ENCODE measurements around the gene TRPV3.
"Not testable (repeated sequence)": the region's sequence is repeated elsewhere in the genome, so short reads cannot be mapped to it uniquely, and the experiment has no call there.

TRPV3 gene

DNA sequence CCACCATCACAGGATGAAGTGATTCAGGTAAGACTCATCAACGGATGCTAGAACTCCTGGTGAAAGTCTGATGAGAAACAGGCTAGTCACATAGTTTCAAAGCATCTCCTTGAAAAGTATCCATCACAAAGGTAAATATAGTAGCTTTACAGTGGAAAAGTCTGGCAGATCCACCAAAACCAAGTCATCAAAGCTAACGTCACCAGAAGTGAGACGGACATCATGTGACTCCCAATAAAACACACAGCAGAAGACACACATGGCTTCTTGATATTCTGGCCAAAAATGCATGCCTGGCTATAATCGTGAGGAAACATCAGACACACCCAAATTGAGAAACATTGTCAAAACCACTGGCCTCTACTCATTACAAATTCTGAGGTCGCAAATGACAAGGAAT lies 17.9 kb upstream of the TRPV3 start:
- Histone ChIP-seq H3K4me3 (no peak overlapping the region), H3K27ac (no peak overlapping the region)

- H3K4me3 ChIP-seq, result no peak overlapping the region
- no peak overlapping the region for H3K27ac ChIP-seq
Measured at GRCh38 chr17:3574231-3574630, 16.6 kb upstream of the TRPV3 start.

- no peak overlapping the region for H3K4me3 ChIP-seq
- H3K27ac ChIP-seq, result no peak overlapping the region
Measured at GRCh38 chr17:3573246-3574100, 15.9 kb upstream of the TRPV3 start.

GRCh38 chr17:3572231-3572630 lies 14.6 kb upstream of the TRPV3 start:
- H3K27ac ChIP-seq, result no peak overlapping the region

GRCh38 chr17:3571043-3571900 lies 13.7 kb upstream of the TRPV3 start:
- H3K27ac ChIP-seq, result no peak overlapping the region
- no peak overlapping the region for H3K4me3 ChIP-seq

More at GRCh38 chr17:3572231-3572630, 14.6 kb upstream of the TRPV3 start:
- no peak overlapping the region for H3K4me3 ChIP-seq

- no peak overlapping the region for H3K27ac ChIP-seq
- H3K4me3 ChIP-seq, result no peak overlapping the region
Measured at GRCh38 chr17:3569534-3570137, 12.0 kb upstream of the TRPV3 start.

DNA sequence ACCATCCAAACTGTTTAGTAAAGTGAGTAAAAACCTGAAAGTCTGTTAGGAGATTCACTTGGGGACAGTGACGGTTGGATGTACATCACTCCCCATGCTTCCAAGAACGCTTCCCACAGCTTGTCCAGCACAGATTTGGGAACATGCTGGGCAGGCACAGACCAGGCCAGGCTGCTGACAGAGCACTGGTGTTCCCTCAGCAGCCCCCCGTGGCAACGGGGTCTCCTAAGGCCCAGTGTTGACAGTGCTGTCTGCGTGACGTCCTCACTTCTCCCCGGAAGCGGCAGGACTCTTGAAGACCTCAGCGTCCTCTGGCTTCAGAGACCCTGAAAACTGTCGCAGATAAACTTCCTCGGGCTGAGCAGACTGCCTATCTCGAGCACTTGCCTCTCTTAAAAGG lies 8.9 kb upstream of the TRPV3 start:
- Histone ChIP-seq H3K27ac (no peak overlapping the region), H3K4me3 (no peak overlapping the region)

- Histone ChIP-seq H3K27ac (no peak overlapping the region), H3K4me3 (no peak overlapping the region)
Measured at GRCh38 chr17:3565143-3565542, 7.5 kb upstream of the TRPV3 start.

DNA sequence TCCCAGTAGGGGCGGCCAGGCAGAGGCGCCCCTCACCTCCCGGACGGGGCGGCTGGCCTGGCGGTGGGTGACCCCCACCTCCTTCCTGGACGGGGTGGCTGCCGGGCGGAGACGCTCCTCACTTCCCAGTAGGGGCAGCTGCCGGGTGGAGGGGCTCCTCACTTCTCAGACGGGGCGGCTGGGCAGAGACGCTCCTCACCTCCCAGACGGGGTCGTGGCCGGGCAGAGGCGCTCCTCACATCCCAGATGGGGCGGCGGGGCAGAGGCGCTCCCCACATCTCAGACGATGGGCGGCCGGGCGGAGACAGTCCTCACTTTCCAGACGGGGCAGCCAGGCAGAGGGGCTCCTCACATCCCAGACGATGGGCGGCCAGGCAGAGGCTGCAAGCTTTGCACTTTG lies 6.6 kb upstream of the TRPV3 start:
- peak overlapping the region in 2 of 21 experiments; percentile 31 for H3K27ac ChIP-seq
- H3K4me3 ChIP-seq, result not testable (repeated sequence)

- Histone ChIP-seq H3K27ac (peak overlapping the region in 18 of 21 experiments; percentile 3 to 85 (median 67)), H3K4me3 (no peak overlapping the region)
Measured at GRCh38 chr17:3559270-3559645, 1.6 kb upstream of the TRPV3 start.

DNA sequence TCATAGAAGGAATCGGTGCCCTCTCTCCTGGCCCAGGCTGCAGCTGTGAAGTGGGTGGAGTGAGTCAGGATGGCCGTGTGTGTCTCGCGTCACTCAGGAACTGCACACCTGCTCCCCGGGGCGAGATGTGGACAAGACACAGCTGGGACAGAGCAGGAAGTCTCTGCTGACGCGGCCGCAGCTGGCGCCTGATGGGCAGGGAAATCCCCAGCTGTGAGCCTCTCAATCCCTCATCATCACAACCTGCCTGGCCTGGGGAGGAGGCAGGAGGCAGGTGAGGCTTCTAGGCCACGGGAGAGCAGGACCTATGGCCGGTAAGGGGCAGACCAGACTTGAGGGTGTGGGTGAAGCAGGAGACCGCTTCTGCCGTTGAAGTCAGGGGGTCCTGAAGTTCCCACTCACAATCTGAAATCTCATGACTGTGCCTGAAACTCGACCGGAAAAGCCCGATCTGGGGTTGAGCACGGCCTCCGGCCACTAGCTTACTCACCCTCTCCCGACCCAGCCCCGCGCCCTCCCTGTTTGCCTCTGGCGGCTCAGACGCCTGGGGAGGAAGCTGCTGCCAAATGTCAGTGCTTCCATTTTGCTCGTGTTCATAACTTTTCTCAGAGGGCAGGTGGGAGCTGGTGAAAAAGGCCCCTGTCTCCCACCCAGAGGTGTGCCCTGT lies 1.1 kb upstream of the TRPV3 start:
- no peak overlapping the region for H3K4me3 ChIP-seq
- H3K27ac ChIP-seq, result peak overlapping the region in 20 of 21 experiments; percentile 29 to 85 (median 68)

DNA sequence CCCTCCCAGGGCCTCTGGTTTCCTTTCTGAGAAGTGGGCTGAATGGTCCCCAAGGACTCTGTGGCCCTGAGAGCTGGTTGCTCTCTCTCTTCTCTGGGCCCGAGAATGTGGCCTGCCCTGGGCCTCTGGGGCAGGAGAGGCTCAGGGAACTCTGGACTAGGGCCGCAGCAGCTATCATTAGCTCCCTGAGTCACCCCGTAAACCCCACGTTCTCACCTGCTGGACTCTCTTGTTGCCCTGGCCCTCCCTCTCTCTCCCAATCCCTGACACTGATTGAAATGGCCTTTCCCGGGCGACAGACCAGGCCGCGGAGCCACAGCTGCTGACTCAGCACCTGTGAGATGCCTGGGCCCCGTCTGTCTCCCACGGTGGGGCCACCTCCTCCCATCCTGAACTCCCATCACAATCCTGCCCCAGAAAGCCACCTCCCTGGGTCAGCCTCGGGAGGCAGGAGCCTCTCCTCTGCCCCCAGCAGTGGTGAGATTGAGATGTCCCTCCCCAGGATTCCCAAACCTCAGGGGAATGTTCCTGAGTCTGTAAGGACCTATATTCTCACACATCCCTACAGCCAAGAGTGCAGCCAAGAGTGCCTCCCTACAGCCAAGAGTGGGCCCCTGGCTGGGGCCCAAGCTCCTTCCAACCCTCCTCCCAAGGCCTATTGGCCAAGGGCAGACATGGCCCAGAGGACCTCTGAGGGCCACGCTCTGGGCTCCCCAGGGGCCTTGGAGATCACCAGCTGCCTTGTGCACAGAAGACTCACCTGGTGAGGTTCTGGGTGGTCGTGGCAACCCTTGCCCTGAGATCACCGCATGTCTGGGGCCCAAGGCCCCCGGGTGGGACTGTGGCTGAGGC lies 470 bp downstream of the TRPV3 start:
- Histone ChIP-seq H3K4me3 (peak overlapping the region; percentile 10 to 46 (median 29)), H3K27ac (peak overlapping the region in 20 of 21 experiments; percentile 28 to 85 (median 72))

GRCh38 chr17:3556239-3556915 lies 1.2 kb downstream of the TRPV3 start:
- Histone ChIP-seq H3K27ac (peak overlapping the region in 11 of 21 experiments; percentile 10 to 85 (median 74)), H3K4me3 (peak overlapping the region; percentile 10 to 46 (median 29))

GRCh38 chr17:3555189-3555796 lies 2.3 kb downstream of the TRPV3 start:
- H3K27ac ChIP-seq, result no peak overlapping the region
- no peak overlapping the region for H3K4me3 ChIP-seq

DNA sequence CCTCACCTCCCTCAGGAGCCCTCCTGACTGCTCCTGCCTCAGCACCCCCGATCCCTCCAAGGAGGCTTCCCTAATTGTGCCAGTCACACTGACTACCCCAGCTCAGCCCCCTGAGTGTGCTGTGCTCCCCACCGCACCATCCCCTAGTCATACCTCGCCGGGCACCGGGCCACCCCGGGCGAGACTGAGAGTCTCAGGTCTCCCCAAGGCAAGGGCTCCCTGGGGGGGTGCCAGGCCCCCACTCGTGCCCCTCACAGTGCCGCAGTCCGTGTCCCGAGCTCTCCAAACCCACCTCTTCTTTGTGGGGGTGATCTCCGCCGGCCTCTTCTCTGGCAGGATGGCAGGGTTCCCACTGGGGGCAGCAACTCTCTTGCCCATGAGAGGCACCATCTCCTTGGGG lies 3.2 kb downstream of the TRPV3 start:
- no peak overlapping the region for H3K4me3 ChIP-seq
- H3K27ac ChIP-seq, result no peak overlapping the region

DNA sequence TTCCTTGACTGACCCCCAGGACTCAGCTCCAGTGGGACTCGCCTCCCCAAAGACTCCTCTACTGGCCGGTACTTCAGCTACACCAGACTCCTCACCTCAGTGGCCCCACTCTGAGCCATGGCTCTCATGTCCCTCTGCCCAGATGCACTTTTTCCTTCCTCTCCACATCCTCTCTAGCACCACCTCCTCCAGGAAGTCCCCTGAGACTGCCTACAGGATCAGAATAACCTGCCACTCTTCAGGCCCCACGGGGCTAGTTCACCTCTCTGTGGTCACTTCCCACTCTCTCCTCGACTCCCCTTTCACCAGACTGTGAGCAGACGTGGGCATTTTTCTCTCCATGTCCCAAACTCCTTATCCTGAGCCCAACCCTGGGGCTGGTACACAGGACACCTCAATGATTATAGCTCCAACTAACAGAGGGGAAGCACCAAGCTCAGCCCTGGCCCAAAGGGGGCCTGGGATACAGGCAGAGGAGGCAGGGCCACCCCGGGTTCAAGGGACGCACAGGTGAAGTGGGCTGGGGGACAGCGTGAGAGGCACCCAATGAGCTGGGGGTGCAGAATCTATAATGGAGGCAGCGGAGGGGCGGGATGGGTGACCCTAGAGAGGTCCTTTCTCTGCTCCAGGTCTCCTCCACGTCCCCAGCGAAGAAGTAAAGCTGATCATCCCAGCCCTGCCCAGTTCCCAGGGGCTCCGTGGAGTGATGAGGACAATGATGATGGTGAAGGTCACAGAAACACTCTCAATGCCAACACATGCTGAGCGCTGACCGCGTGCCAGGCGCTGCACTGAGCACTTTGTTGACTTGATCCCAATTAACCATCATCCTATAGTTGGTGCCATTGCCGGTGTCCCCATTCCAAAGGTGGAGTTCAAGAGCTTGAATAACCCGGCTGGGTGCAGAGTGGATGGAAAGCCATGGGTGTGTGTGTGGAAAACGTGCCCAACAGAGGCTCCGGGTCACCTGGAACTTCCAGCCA lies 3.9 kb downstream of the TRPV3 start:
- Histone ChIP-seq H3K4me3 (no peak overlapping the region), H3K27ac (no peak overlapping the region)

DNA sequence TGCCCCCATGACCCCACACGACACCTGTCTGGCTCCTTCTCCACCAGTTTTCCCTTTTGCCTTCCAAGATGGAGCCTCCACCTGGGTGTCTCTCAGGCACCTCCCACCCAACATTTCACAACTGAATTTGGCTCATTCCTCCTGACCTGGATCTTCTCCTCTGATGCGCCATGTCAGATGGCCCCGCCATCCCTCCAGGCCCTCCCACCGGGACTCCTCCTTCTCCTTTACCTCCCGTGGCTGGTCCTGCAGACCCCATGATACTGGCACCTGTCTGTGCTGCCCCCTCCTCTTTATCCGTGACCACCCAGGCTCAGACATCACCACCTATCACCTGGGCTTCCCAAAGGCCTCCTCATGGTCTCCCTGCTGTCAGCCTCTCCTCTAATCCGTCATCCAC lies 4.7 kb downstream of the TRPV3 start:
- H3K27ac ChIP-seq, result no peak overlapping the region
- H3K4me3 ChIP-seq, result no peak overlapping the region

All from skin epidermis (tissue), 12 donors.